Measurements from ENCODE around the gene DMPK.

GRCh38 chr19:45824041-45824471 is 41.8 kb upstream of the DMPK start:
- TF ChIP-seq CTCF (IDR thresholded peaks at IDR 0.05; ENCODE audit: insufficient read depth, low read length, poor library complexity, severe bottlenecking), result no peak
- no peak for TF ChIP-seq EZH2phosphoT487 (conservative IDR thresholded peaks at IDR 0.05; ENCODE audit: low read length)
